ENCODE measurements around the gene CDC42BPA. TPM values are rescaled to one million over a fixed set of nuclear protein-coding genes. Genes with fewer than 3 reads are reported as not detected.
A peak's percentile ranks its signal among the peaks of the same experiment; 100 is the strongest.

The CDC42BPA gene
- polyA plus RNA-seq, 1 donor = 24.3 TPM

DNA sequence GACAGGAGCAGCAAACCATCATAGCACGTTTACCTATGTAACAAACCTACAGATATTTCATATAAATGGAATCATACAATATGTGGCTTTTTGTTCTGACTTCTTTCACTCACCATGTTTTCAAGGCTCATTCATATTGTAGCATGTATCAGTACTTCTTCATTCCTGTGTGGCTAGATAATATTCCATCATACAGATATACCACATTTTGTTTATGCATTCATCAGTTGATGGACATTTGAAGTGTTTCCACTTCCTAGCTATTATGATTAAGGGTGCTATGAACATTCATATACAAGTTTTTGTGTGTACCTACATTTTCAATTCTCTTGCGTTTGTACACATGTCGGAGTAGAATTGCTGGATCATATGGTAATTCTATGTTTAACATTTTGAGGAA is 90.1 kb downstream of the CDC42BPA start:
- Histone ChIP-seq H3K27me3 (ENCODE audit: control insufficient read depth, insufficient read depth, low read length) (no peaks in the 10 kb centered on the region), H3K9me3 (ENCODE audit: control insufficient read depth, low read depth, low read length) (no peaks in the 10 kb centered on the region), H3K36me3 (ENCODE audit: control insufficient read depth, insufficient read depth, low read length) (no peaks in the 10 kb centered on the region), H3K27ac (ENCODE audit: low read length) (no peak overlapping the region), H3K4me3 (ENCODE audit: low read length) (no peak overlapping the region), H3K4me1 (ENCODE audit: control insufficient read depth, insufficient read depth, low read length) (peaks cover 6% of the 10 kb centered on the region)
- no peak for DNase-seq
- WGBS (ENCODE audit: insufficient coverage, low lambda C conversion rate) = 100% methylated on average over 2 of the region's 3 CpGs

- Histone ChIP-seq H3K27ac (ENCODE audit: low read length) (no peak overlapping the region), H3K9me3 (ENCODE audit: control insufficient read depth, low read depth, low read length) (no peaks in the 10 kb centered on the region), H3K27me3 (ENCODE audit: control insufficient read depth, insufficient read depth, low read length) (no peaks in the 10 kb centered on the region), H3K36me3 (ENCODE audit: control insufficient read depth, insufficient read depth, low read length) (no peaks in the 10 kb centered on the region), H3K4me1 (ENCODE audit: control insufficient read depth, insufficient read depth, low read length) (peaks cover 9% of the 10 kb centered on the region), H3K4me3 (ENCODE audit: low read length) (no peak overlapping the region)
- WGBS (ENCODE audit: insufficient coverage, low lambda C conversion rate) = 80% methylated on average over 1 of the region's 2 CpGs
- DNase-seq = no peak
Measured at GRCh38 chr1:227227761-227228160, 90.5 kb downstream of the CDC42BPA start.

GRCh38 chr1:227225715-227226346 is 92.5 kb downstream of the CDC42BPA start:
- Histone ChIP-seq H3K36me3 (ENCODE audit: control insufficient read depth, insufficient read depth, low read length) (no peaks in the 10 kb centered on the region), H3K27me3 (ENCODE audit: control insufficient read depth, insufficient read depth, low read length) (no peaks in the 10 kb centered on the region), H3K4me3 (ENCODE audit: low read length) (no peak overlapping the region), H3K27ac (ENCODE audit: low read length) (no peak overlapping the region), H3K4me1 (ENCODE audit: control insufficient read depth, insufficient read depth, low read length) (peaks cover 14% of the 10 kb centered on the region), H3K9me3 (ENCODE audit: control insufficient read depth, low read depth, low read length) (no peaks in the 10 kb centered on the region)
- no peak for DNase-seq
- no CpG with 5 or more reads among the region's 2 CpGs for WGBS (ENCODE audit: insufficient coverage, low lambda C conversion rate)

DNA sequence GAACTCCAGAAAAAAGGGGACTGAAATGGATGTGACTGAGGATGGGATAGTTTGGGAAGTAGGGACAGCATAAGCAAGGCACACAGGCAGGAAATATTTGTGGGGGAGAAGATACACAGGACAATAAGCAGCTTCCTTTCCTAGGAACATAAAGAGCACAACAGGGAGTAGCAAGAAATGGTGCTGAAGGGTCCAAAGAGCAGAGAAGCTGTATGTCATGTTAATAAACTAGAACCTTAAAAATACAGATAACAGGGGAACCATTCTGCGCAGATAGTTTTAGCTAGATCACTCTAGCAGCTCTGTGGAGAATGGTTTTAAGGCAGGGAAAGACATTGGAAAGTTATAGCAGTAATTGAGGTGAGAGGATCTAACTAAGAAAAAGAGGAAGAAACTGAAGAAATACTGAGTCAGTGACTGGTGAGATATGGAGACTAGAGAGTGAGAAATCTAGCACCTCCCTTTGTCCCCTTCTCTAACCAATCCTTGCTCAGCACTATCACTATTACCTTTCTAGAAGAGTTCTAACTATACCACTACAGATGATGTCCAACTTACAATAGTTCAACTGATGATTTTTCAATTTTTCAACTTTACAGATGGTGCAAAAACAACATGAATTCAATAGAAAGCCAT is 95.0 kb downstream of the CDC42BPA start:
- peak overlapping the region; percentile 34 for H3K27ac ChIP-seq (ENCODE audit: low read length)
- peaks cover 24% of the 10 kb centered on the region for H3K4me1 ChIP-seq (ENCODE audit: control insufficient read depth, insufficient read depth, low read length)
- no peaks in the 10 kb centered on the region for H3K36me3 ChIP-seq (ENCODE audit: control insufficient read depth, insufficient read depth, low read length)
- DNase-seq = peak; percentile 26 to 76
- no CpG with 5 or more reads among the region's 1 CpG for WGBS (ENCODE audit: insufficient coverage, low lambda C conversion rate)
- H3K27me3 ChIP-seq (ENCODE audit: control insufficient read depth, insufficient read depth, low read length) = no peaks in the 10 kb centered on the region
- no peak overlapping the region for H3K4me3 ChIP-seq (ENCODE audit: low read length)
- H3K9me3 ChIP-seq (ENCODE audit: control insufficient read depth, low read depth, low read length) = no peaks in the 10 kb centered on the region

GRCh38 chr1:227219715-227220292 is 98.5 kb downstream of the CDC42BPA start:
- H3K4me1 ChIP-seq (ENCODE audit: control insufficient read depth, insufficient read depth, low read length) = peaks cover 24% of the 10 kb centered on the region
- H3K9me3 ChIP-seq (ENCODE audit: control insufficient read depth, low read depth, low read length) = no peaks in the 10 kb centered on the region
- H3K27ac ChIP-seq (ENCODE audit: low read length) = peak overlapping the region; percentile 55
- peak in 1 of 2 donors; percentile 8 for DNase-seq
- 60% methylated on average over 1 of the region's 1 CpG for WGBS (ENCODE audit: insufficient coverage, low lambda C conversion rate)
- no peak overlapping the region for H3K4me3 ChIP-seq (ENCODE audit: low read length)
- no peaks in the 10 kb centered on the region for H3K27me3 ChIP-seq (ENCODE audit: control insufficient read depth, insufficient read depth, low read length)
- no peaks in the 10 kb centered on the region for H3K36me3 ChIP-seq (ENCODE audit: control insufficient read depth, insufficient read depth, low read length)

- Histone ChIP-seq H3K9me3 (ENCODE audit: control insufficient read depth, low read depth, low read length) (no peaks in the 10 kb centered on the region), H3K27me3 (ENCODE audit: control insufficient read depth, insufficient read depth, low read length) (no peaks in the 10 kb centered on the region), H3K36me3 (ENCODE audit: control insufficient read depth, insufficient read depth, low read length) (no peaks in the 10 kb centered on the region), H3K4me3 (ENCODE audit: low read length) (no peak overlapping the region), H3K27ac (ENCODE audit: low read length) (peak overlapping the region; percentile 55), H3K4me1 (ENCODE audit: control insufficient read depth, insufficient read depth, low read length) (peaks cover 24% of the 10 kb centered on the region)
- no CpG with 5 or more reads among the region's 6 CpGs for WGBS (ENCODE audit: insufficient coverage, low lambda C conversion rate)
- DNase-seq = peak; percentile 50 to 57
Measured at GRCh38 chr1:227218870-227219573, 99.3 kb downstream of the CDC42BPA start.

- H3K4me1 ChIP-seq (ENCODE audit: control insufficient read depth, insufficient read depth, low read length) = peaks cover 9% of the 10 kb centered on the region
- whole genome bisulfite sequencing (ENCODE audit: insufficient coverage, low lambda C conversion rate) = no CpG with 5 or more reads among the region's 2 CpGs
- peaks cover 4% of the 10 kb centered on the region for H3K36me3 ChIP-seq (ENCODE audit: control insufficient read depth, insufficient read depth, low read length)
- no peaks in the 10 kb centered on the region for H3K27me3 ChIP-seq (ENCODE audit: control insufficient read depth, insufficient read depth, low read length)
- no peak overlapping the region for H3K27ac ChIP-seq (ENCODE audit: low read length)
- DNase-seq = no peak
- H3K9me3 ChIP-seq (ENCODE audit: control insufficient read depth, low read depth, low read length) = no peaks in the 10 kb centered on the region
- no peak overlapping the region for H3K4me3 ChIP-seq (ENCODE audit: low read length)
Measured at GRCh38 chr1:227215863-227216510, 102.3 kb downstream of the CDC42BPA start.

- no CpG with 5 or more reads among the region's 3 CpGs for WGBS (ENCODE audit: insufficient coverage, low lambda C conversion rate)
- no peak overlapping the region for H3K4me3 ChIP-seq (ENCODE audit: low read length)
Measured at GRCh38 chr1:227214207-227214606, 104.1 kb downstream of the CDC42BPA start.

DNA sequence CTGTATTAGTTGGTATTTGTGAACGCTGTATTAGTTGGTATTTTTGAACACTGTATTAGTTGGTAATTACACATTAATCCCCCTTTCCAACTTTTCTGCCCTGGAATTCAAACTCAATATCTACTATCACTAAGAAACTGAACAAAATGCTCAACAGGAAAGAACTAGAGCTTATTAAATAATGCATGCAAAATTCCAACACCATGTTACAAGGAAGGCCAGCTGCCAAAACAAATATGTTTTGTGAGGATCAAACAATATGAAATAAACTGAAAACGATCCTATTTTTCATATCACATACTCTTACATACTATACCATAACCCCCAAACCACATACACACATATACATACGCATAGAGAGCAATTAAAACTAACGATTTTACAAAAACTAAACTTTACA is 104.9 kb downstream of the CDC42BPA start:
- Histone ChIP-seq H3K9me3 (ENCODE audit: control insufficient read depth, low read depth, low read length) (no peaks in the 10 kb centered on the region), H3K27me3 (ENCODE audit: control insufficient read depth, insufficient read depth, low read length) (no peaks in the 10 kb centered on the region), H3K36me3 (ENCODE audit: control insufficient read depth, insufficient read depth, low read length) (peaks cover 7% of the 10 kb centered on the region), H3K4me1 (ENCODE audit: control insufficient read depth, insufficient read depth, low read length) (no peaks in the 10 kb centered on the region), H3K4me3 (ENCODE audit: low read length) (no peak overlapping the region), H3K27ac (ENCODE audit: low read length) (no peak overlapping the region)
- no peak for DNase-seq
- WGBS (ENCODE audit: insufficient coverage, low lambda C conversion rate) = 92% methylated on average over 3 of the region's 4 CpGs

More at GRCh38 chr1:227214207-227214606, 104.1 kb downstream of the CDC42BPA start:
- H3K9me3 ChIP-seq (ENCODE audit: control insufficient read depth, low read depth, low read length) = no peaks in the 10 kb centered on the region
- H3K4me1 ChIP-seq (ENCODE audit: control insufficient read depth, insufficient read depth, low read length) = peaks cover 3% of the 10 kb centered on the region
- no peak overlapping the region for H3K27ac ChIP-seq (ENCODE audit: low read length)
- no peak for DNase-seq
- H3K27me3 ChIP-seq (ENCODE audit: control insufficient read depth, insufficient read depth, low read length) = no peaks in the 10 kb centered on the region
- H3K36me3 ChIP-seq (ENCODE audit: control insufficient read depth, insufficient read depth, low read length) = peaks cover 7% of the 10 kb centered on the region

DNA sequence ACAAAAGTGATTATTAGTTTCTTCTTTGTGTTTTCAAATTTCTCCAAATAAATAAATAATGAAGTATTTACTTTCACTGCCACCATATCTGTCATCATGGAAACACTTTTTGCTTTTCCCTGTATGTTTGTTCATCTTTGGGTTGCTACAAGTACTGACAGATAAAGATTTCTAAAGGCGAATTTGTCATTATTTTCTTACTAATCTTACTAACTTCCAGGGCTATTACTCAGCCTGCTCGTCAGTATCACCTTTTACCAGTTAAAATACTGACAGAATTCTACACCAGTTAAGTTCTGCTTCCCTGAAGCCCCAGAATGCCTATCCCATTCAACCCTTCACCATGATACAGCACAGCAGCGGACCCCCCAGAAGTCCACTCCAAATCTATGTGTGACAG is 106.1 kb downstream of the CDC42BPA start:
- no peak overlapping the region for H3K4me3 ChIP-seq (ENCODE audit: low read length)
- no peak overlapping the region for H3K27ac ChIP-seq (ENCODE audit: low read length)
- H3K9me3 ChIP-seq (ENCODE audit: control insufficient read depth, low read depth, low read length) = no peaks in the 10 kb centered on the region
- H3K4me1 ChIP-seq (ENCODE audit: control insufficient read depth, insufficient read depth, low read length) = no peaks in the 10 kb centered on the region
- peaks cover 7% of the 10 kb centered on the region for H3K36me3 ChIP-seq (ENCODE audit: control insufficient read depth, insufficient read depth, low read length)
- no peaks in the 10 kb centered on the region for H3K27me3 ChIP-seq (ENCODE audit: control insufficient read depth, insufficient read depth, low read length)
- WGBS (ENCODE audit: insufficient coverage, low lambda C conversion rate) = 80% methylated on average over 1 of the region's 3 CpGs
- DNase-seq = no peak
